HepG2 (cell line): ENCODE results near the gene LRTM2. TPM values are rescaled to one million over a fixed set of nuclear protein-coding genes. Genes with fewer than 3 reads are reported as not detected.

Source experiments
- CAMTA2 ChIP-seq: sonication (generic); formaldehyde crosslinking; IDR thresholded peaks from 2 replicates; pipeline ENCODE4 v1.4.0; 2020; ENCODE audit warnings: mild to moderate bottlenecking, missing genetic modification reagents, borderline replicate concordance
- ETV6 ChIP-seq: sonication (generic); formaldehyde crosslinking; conservative IDR thresholded peaks from 2 replicates; pipeline ENCODE4 v1.4.0; 2020; ENCODE audit warnings: missing genetic modification reagents
- HDAC6 ChIP-seq: fragments of 200-600 bp; sonication (generic); IDR thresholded peaks from 2 replicates; pipeline ENCODE4 v1.7.0; 2017; ENCODE audit warnings: mild to moderate bottlenecking, antibody characterized with exemption, low read length, low read depth
- LRRFIP1 ChIP-seq: sonication (generic); formaldehyde crosslinking; conservative IDR thresholded peaks from 2 replicates; pipeline ENCODE4 v1.4.0; 2020; ENCODE audit warnings: missing genetic modification reagents
- NFRKB ChIP-seq: fragments of 450-650 bp; IDR thresholded peaks from 2 replicates; pipeline ENCODE4 v1.6.1; 2017
- USF2 ChIP-seq, 2 experiments: sonication (generic) in 1 of 2; formaldehyde crosslinking in 1 of 2; IDR thresholded peaks; 2 replicates each; pipeline versions ENCODE4 v1.5.1 to v1.6.1; 2011 to 2020; ENCODE audit warnings: borderline replicate concordance in 1 of 2, low read depth in 1 of 2, low read length in 1 of 2, mild to moderate bottlenecking in 1 of 2, missing genetic modification reagents in 1 of 2, moderate library complexity in 1 of 2
- ZFY ChIP-seq: sonication (generic); formaldehyde crosslinking; IDR thresholded peaks from 2 replicates; pipeline ENCODE4 v1.4.0; 2020; ENCODE audit warnings: missing genetic modification reagents
- ZNF570 ChIP-seq: sonication (generic); formaldehyde crosslinking; IDR thresholded peaks from 2 replicates; pipeline ENCODE4 v1.4.0; 2020; ENCODE audit warnings: mild to moderate bottlenecking, missing genetic modification reagents, borderline replicate concordance
- polyA plus RNA-seq, 8 experiments: library from polyadenylated mRNA; depleted of rRNA in 3 of 8; stranded (reverse) in 7 of 8; unstranded in 1 of 8; fragments of >200 nt; fragmentation: Illumina TruSeq in 4 of 8; extraction: Trizol in 4 of 8; gene quantifications; 2 replicates each; pipeline versions ENCODE4 v1.2.1 to v1.2.3, GENCODE V29; 2011 to 2016; ENCODE audit warnings: low read depth in 4 of 8, missing spikeins in 1 of 8, mixed read lengths in 1 of 8; ENCODE audit not compliant: insufficient read depth in 1 of 8
- total RNA-seq, 5 experiments: library from RNA; depleted of rRNA; stranded (reverse); fragments of >200 nt; fragmentation: Illumina TruSeq; extraction: Trizol; gene quantifications; 2 replicates each; pipeline ENCODE4 v1.2.3, GENCODE V29; 2016; ENCODE audit warnings: low read depth in 1 of 5
- TF ChIP-seq, protein P1 (sequence below): sonication (generic); formaldehyde crosslinking; IDR thresholded peaks from 2 replicates; pipeline ENCODE4 v1.4.0; 2020; ENCODE audit warnings: missing genetic modification reagents
- TF ChIP-seq, protein P2 (sequence below): sonication (generic); formaldehyde crosslinking; IDR thresholded peaks from one replicate; pipeline ENCODE4 v1.5.1; 2020; ENCODE audit warnings: mild to moderate bottlenecking, missing genetic modification reagents; ENCODE audit errors: not compliant biosample characterization
- TF ChIP-seq, protein P3 (sequence below): IDR thresholded peaks from 2 replicates; pipeline ENCODE4 v1.6.1; 2016; ENCODE audit warnings: missing compliant biosample characterization, missing genetic modification reagents, borderline replicate concordance

The LRTM2 gene
- total and polyA plus RNA-seq, 2 of the 13 experiments (the other 11 are each of a cell fraction or from before 2014, with no cell fraction given) = 0.09 TPM; not detected in 1

DNA sequence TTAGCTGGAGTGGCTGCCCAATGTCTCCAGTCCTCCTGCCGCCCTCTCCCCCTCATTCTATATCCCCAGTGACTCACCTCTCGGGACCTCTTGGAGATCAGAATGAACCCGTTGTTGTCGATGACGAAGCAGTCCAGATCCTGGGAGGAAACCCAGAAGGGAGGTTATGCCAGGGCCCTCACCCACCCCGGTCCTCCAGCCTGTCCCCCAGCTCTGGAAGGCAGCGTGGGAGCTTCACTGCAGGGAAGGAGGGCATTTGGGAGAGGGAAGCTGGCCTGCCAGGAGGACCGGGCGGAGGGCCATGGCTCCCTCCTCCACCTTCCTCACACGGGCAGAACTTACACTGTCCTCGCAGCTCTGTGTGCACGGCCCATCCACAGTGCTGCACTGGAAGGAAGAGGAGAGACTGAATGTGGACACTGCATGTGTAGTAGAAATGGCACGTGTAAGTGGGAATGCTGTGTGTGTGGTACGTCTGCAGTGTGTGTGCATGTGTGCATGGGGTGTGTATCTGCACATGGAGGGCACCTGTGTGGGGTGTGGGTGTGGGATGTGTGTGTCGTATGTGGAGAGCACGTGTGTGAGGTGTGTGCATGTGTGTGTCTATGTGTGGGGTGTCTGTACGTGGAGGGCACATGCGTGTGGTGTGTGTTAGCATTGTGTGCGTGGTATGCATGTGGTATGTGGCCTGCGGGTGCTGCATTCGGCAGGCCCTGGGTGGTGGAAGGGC is 10.0 kb upstream of the LRTM2 start (continued):
- TF ChIP-seq, protein P1, sequence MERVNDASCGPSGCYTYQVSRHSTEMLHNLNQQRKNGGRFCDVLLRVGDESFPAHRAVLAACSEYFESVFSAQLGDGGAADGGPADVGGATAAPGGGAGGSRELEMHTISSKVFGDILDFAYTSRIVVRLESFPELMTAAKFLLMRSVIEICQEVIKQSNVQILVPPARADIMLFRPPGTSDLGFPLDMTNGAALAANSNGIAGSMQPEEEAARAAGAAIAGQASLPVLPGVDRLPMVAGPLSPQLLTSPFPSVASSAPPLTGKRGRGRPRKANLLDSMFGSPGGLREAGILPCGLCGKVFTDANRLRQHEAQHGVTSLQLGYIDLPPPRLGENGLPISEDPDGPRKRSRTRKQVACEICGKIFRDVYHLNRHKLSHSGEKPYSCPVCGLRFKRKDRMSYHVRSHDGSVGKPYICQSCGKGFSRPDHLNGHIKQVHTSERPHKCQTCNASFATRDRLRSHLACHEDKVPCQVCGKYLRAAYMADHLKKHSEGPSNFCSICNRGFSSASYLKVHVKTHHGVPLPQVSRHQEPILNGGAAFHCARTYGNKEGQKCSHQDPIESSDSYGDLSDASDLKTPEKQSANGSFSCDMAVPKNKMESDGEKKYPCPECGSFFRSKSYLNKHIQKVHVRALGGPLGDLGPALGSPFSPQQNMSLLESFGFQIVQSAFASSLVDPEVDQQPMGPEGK (CRISPR knock-in tag) = no peak
- TF ChIP-seq ZNF570 (CRISPR knock-in tag) = no peak
- TF ChIP-seq ETV6 (CRISPR knock-in tag) = no peak
- TF ChIP-seq, protein P2, sequence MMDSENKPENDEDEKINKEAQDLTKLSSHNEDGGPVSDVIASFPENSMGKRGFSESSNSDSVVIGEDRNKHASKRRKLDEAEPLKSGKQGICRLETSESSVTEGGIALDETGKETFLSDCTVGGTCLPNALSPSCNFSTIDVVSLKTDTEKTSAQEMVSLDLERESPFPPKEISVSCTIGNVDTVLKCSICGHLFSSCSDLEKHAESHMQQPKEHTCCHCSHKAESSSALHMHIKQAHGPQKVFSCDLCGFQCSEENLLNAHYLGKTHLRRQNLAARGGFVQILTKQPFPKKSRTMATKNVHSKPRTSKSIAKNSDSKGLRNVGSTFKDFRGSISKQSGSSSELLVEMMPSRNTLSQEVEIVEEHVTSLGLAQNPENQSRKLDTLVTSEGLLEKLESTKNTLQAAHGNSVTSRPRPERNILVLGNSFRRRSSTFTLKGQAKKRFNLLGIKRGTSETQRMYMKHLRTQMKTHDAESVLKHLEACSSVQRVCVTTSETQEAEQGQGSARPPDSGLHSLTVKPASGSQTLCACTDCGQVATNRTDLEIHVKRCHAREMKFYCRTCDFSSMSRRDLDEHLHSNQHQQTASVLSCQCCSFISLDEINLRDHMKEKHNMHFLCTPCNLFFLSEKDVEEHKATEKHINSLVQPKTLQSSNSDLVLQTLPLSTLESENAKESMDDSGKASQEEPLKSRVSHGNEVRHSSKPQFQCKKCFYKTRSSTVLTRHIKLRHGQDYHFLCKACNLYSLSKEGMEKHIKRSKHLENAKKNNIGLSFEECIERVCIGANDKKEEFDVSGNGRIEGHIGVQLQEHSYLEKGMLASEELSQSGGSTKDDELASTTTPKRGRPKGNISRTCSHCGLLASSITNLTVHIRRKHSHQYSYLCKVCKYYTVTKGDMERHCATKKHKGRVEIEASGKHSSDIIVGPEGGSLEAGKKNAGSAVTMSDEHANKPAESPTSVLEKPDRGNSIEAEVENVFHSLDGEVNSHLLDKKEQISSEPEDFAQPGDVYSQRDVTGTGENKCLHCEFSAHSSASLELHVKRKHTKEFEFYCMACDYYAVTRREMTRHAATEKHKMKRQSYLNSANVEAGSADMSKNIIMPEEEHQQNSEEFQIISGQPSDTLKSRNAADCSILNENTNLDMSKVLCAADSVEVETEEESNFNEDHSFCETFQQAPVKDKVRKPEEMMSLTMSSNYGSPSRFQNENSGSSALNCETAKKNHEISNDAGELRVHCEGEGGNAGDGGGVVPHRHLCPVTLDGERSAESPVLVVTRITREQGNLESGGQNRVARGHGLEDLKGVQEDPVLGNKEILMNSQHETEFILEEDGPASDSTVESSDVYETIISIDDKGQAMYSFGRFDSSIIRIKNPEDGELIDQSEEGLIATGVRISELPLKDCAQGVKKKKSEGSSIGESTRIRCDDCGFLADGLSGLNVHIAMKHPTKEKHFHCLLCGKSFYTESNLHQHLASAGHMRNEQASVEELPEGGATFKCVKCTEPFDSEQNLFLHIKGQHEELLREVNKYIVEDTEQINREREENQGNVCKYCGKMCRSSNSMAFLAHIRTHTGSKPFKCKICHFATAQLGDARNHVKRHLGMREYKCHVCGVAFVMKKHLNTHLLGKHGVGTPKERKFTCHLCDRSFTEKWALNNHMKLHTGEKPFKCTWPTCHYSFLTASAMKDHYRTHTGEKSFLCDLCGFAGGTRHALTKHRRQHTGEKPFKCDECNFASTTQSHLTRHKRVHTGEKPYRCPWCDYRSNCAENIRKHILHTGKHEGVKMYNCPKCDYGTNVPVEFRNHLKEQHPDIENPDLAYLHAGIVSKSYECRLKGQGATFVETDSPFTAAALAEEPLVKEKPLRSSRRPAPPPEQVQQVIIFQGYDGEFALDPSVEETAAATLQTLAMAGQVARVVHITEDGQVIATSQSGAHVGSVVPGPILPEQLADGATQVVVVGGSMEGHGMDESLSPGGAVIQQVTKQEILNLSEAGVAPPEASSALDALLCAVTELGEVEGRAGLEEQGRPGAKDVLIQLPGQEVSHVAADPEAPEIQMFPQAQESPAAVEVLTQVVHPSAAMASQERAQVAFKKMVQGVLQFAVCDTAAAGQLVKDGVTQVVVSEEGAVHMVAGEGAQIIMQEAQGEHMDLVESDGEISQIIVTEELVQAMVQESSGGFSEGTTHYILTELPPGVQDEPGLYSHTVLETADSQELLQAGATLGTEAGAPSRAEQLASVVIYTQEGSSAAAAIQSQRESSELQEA (CRISPR knock-in tag) = no peak
- TF ChIP-seq USF2 (IDR thresholded peaks at IDR 0.05; ENCODE audit: low read depth, low read length) = no peak
- TF ChIP-seq USF2 (CRISPR knock-in tag; IDR thresholded peaks at IDR 0.05; ENCODE audit: borderline replicate concordance) = no peak
- TF ChIP-seq HDAC6 = no peak
- TF ChIP-seq LRRFIP1 = no peak
- TF ChIP-seq, protein P3, sequence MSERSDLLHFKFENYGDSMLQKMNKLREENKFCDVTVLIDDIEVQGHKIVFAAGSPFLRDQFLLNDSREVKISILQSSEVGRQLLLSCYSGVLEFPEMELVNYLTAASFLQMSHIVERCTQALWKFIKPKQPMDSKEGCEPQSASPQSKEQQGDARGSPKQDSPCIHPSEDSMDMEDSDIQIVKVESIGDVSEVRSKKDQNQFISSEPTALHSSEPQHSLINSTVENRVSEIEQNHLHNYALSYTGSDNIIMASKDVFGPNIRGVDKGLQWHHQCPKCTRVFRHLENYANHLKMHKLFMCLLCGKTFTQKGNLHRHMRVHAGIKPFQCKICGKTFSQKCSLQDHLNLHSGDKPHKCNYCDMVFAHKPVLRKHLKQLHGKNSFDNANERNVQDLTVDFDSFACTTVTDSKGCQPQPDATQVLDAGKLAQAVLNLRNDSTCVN (CRISPR knock-in tag) = no peak
- TF ChIP-seq NFRKB = no peak
- no peak for TF ChIP-seq ZFY (CRISPR knock-in tag)
- no peak for TF ChIP-seq CAMTA2 (CRISPR knock-in tag)
